Ishikawa (cell line): ENCODE measurements around the gene SNRPN.
A peak's percentile ranks its signal among the peaks of the same experiment; 100 is the strongest.

ENCODE experiments used
- CEBPB ChIP-seq: IDR thresholded peaks from 2 replicates; pipeline ENCODE4 v1.6.1; 2012
- CREB1 ChIP-seq: IDR thresholded peaks from 2 replicates; pipeline ENCODE4 v1.6.1; 2012; ENCODE audit warnings: low read depth
- EGR1 ChIP-seq: IDR thresholded peaks from 2 replicates; pipeline ENCODE4 v1.6.1; 2012
- EP300 ChIP-seq: IDR thresholded peaks from 2 replicates; pipeline ENCODE4 v1.6.1; 2012; ENCODE audit warnings: borderline replicate concordance
- FOXM1 ChIP-seq: IDR thresholded peaks from 2 replicates; pipeline ENCODE4 v1.6.1; 2012; ENCODE audit warnings: low read depth, borderline replicate concordance
- NFIC ChIP-seq: IDR thresholded peaks from 2 replicates; pipeline ENCODE4 v1.6.1; 2012
- RAD21 ChIP-seq: IDR thresholded peaks from 2 replicates; pipeline ENCODE4 v1.6.1; 2012; ENCODE audit warnings: low read depth
- REST ChIP-seq: IDR thresholded peaks from 2 replicates; pipeline ENCODE4 v1.6.1; 2012; ENCODE audit warnings: low read depth, mild to moderate bottlenecking
- TAF1 ChIP-seq: IDR thresholded peaks from 2 replicates; pipeline ENCODE4 v1.6.1; 2012; ENCODE audit warnings: low read depth, mild to moderate bottlenecking
- TCF12 ChIP-seq: IDR thresholded peaks from 2 replicates; pipeline ENCODE4 v1.6.1; 2012; ENCODE audit warnings: low read depth
- TEAD4 ChIP-seq: IDR thresholded peaks from 2 replicates; pipeline ENCODE4 v1.6.1; 2012
- USF1 ChIP-seq: IDR thresholded peaks from 2 replicates; pipeline ENCODE4 v1.6.1; 2012
- YY1 ChIP-seq: IDR thresholded peaks from 2 replicates; pipeline ENCODE4 v1.6.1; 2012; ENCODE audit warnings: low read depth
- ZBTB7A ChIP-seq: IDR thresholded peaks from 2 replicates; pipeline ENCODE4 v1.6.1; 2012; ENCODE audit warnings: low read depth
- TF ChIP-seq, protein P1 (sequence below): IDR thresholded peaks from 2 replicates; pipeline ENCODE4 v1.6.1; 2012

SNRPN gene

DNA sequence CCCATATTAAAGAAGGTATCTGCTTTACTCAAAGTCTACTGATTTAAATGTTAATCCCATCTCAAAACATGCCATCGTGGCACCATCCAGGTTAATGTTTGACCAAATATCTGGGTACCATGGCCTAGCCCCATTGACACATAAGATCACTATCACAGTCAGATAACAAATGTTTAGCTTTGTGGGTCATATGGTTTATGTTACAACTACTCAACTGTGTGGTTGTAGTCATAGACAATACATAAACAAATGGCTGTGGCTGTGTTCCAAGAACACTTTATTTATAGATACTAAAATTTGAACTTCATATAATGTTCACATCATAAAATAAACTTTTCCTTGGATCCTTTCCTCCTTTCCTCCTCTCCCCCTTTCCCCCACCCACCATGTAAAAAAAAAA, 9.8 kb upstream of the SNRPN start:
- TF ChIP-seq CEBPB (no peak), FOXM1 (no peak), TAF1 (no peak), RAD21 (no peak), TCF12 (no peak), YY1 (no peak), ZBTB7A (no peak), NFIC (no peak), USF1 (no peak), EP300 (no peak), REST (no peak), CREB1 (no peak), TEAD4 (no peak), EGR1 (no peak)
- TF ChIP-seq, protein P1, sequence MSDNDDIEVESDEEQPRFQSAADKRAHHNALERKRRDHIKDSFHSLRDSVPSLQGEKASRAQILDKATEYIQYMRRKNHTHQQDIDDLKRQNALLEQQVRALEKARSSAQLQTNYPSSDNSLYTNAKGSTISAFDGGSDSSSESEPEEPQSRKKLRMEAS = no peak

DNA sequence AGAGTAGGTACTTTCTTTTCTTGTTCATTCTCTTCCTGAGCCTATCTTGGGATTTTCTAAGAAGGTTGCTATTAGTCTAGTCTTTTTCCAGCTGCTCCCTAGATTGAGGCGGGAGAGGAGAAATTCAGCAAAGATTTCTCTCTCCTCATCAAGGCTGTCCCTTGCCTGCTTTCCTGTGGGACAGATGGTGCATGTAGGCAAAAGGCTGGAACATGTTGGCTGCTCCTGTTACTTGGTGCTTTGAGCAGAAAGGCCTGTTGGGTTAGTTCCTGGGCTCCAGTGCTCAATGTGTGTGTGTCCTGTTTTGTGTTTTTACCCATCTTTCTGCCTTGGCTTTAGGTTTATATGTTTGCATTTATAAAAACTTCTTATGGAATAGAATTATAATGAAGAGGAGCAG, 9.1 kb upstream of the SNRPN start:
- TF ChIP-seq TCF12 (no peak), EP300 (no peak), REST (no peak), CREB1 (no peak), ZBTB7A (no peak), TEAD4 (no peak), YY1 (no peak), CEBPB (no peak), TAF1 (no peak), RAD21 (no peak), NFIC (no peak), FOXM1 (no peak), EGR1 (no peak)

DNA sequence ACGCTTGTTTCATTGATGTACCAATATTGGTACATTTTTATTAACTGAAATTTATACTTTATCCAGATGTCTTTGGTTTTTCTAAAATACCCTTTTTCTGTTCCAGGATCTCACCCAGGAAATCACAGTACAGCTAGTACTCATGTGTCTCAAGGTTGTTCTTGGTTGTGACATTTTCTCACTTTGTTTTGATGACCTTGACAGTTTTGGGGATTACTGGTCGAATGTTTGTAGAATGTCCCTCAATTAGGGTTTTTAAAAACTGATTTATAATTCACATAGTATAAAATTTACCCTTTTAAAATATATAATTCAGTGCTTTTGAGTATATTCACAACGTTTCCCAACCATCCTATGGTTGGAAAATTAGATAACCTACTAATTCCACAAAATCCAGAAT, 6.3 kb upstream of the SNRPN start:
- TF ChIP-seq FOXM1 = no peak
- TF ChIP-seq EP300 = no peak
- no peak for TF ChIP-seq CEBPB
- TF ChIP-seq, protein P1 = no peak
- no peak for TF ChIP-seq TEAD4
- TF ChIP-seq EGR1 = no peak

DNA sequence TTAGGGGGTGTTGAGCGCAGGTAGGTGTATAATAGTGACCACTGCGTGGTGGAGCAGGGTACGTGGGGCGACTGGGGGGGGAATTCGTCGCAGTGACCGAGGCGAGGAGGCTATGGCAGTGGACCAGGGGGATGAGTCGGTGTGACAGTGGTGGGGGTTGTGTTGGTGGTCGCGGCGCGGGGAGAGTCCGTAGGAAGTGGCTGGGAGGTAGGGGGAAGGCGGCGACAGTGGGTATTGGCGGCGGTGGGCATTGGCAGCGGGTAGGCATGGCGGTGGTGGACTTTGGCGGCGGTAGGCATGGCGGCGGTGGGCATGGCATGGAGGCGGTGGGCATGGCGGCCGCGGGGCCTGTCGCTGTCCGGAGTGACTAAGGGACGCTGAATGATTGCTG, 739 bp downstream of the SNRPN start:
- 0 out of 2 replicates have a peak, but pooled peaks have one; percentile 11 for TF ChIP-seq ZBTB7A
- TF ChIP-seq CREB1 = no peak

DNA sequence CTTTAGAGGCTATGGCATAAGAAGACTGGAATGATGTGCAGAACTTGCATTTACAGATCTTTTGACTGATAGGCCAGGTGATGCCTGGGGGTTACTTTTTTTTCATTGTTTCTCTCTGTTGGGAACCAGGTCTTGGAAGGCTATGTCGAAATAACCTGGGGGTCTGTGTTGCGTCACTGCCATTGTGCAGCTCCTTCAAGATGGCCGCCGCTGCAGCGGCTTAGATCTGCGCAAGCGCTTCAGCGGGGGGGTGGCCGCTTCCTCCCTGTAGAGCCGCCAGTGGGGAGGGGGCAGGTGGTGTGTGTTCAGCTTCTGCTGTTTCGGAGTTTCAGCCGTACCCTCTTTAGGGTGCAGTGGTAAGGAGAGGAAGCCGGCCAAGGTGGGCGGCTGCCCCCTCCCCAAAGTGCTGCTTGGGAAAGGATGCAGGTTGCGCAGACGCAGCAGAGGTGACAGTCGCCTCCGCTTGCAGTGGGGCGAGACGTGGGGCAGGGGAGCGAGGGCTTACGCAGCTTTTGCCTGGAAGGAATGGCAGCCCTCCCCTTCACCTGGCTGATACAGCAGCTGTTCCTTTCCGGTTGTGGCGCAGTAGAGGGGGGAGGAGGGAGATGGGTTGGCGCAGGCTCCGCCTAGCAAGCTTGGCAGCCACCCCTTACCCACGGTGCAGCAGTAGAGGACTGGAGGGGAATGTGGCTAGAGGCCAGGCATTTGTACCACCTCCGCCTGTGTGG, 1.5 kb downstream of the SNRPN start:
- TF ChIP-seq TCF12 (peak; percentile 22; the same call in 1 of the 2 replicates), TAF1 (peak; percentile 46; the same call in 1 of the 2 replicates), RAD21 (no peak), NFIC (peak; percentile 36; the same call in 1 of the 2 replicates), ZBTB7A (peak; percentile 76; the same call in 1 of the 2 replicates), YY1 (peak; percentile 87), REST (no peak), CEBPB (peak; percentile 87), EP300 (no peak)
